GM13976 (cell line): ENCODE data around the gene NDOR1.

Source experiments
- DNase-seq: peaks from one replicate; pipeline ENCODE4 v3.0.0; 2012; ENCODE audit warnings: low spot score
- CTCF ChIP-seq: IDR thresholded peaks from 2 replicates; pipeline ENCODE4 v1.5.1; 2012; ENCODE audit warnings: borderline replicate concordance, mild to moderate bottlenecking; ENCODE audit not compliant: insufficient read depth; ENCODE audit errors: extremely low read depth, missing control alignments, control extremely low read depth
- in situ Hi-C: fragments of 300-500 bp; cut with MboI; formaldehyde crosslinking; loops from one replicate; pipeline ENCODE4 v1.12.0; 2022; ENCODE audit warnings: low sequenced_read_pairs, mixed read lengths, inconsistent platforms; ENCODE audit not compliant: unreplicated experiment

The NDOR1 gene

GRCh38 chr9:137266162-137266527, 60.6 kb downstream of the NDOR1 start:
- in situ Hi-C loops, result no loop called here
- DNase-seq, result no peak
- no peak for TF ChIP-seq CTCF
